ENCODE results near the gene THAP4. TPM values are rescaled to one million over a fixed set of nuclear protein-coding genes. Genes with fewer than 3 reads are reported as not detected.

THAP4 gene
- polyA plus RNA-seq, 1 of the 3 experiments (the other 2 are of a cell fraction): 64.7 TPM

DNA sequence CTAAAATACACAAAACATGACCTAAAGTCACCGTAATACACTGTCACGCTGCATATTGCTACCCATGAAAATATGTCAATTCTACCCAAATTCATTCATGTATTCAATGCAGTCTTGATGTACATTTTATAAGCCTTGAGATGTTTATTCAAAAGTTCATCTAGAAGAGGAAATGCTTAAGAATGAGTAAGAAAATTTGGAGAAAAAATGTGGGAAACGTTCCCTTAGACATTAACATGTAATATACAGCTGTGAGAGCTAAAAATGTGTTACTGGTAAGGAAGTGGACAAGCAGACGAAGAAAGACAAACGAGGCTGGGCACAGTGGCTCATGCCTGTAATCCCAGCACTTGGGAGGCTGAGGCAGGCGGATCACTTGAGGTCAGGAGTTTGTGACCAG lies 37.3 kb downstream of the THAP4 start:
- Histone ChIP-seq H3K9me3 (no peaks in the 10 kb centered on the region), H3K9me2 (no peaks in the 10 kb centered on the region), H3F3A (replicated peaks; ENCODE audit: insufficient read depth) (no peaks in the 10 kb centered on the region), H3K27me3 (ENCODE audit: insufficient read depth) (no peaks in the 10 kb centered on the region), H3K79me2 (ENCODE audit: insufficient read depth) (no peaks in the 10 kb centered on the region; the same call in none of the 2 replicates), H2AFZ (ENCODE audit: low read depth) (no peak overlapping the region), H3K9ac (no peak overlapping the region), H3K4me1 (ENCODE audit: control insufficient read depth in 1 of 2, insufficient read depth in 2 of 2, low read depth in 1 of 2, low read length in 1 of 2) (no peaks in the 10 kb centered on the region), H3K4me2 (no peak overlapping the region), H3K27ac (ENCODE audit: low read depth in 2 of 2, low read length in 1 of 2) (no peak overlapping the region), H3K4me3 (ENCODE audit: low read depth in 2 of 2, low read length in 1 of 2) (no peak overlapping the region), H3K36me3 (replicated peaks in 1 of 2; ENCODE audit: control insufficient read depth in 1 of 2, insufficient read depth in 2 of 2, low read length in 1 of 2) (peaks cover 19 to 34% of the 10 kb centered on the region in 2 experiments), H4K20me1 (ENCODE audit: insufficient read depth) (no peaks in the 10 kb centered on the region)
- TF ChIP-seq, protein P1, sequence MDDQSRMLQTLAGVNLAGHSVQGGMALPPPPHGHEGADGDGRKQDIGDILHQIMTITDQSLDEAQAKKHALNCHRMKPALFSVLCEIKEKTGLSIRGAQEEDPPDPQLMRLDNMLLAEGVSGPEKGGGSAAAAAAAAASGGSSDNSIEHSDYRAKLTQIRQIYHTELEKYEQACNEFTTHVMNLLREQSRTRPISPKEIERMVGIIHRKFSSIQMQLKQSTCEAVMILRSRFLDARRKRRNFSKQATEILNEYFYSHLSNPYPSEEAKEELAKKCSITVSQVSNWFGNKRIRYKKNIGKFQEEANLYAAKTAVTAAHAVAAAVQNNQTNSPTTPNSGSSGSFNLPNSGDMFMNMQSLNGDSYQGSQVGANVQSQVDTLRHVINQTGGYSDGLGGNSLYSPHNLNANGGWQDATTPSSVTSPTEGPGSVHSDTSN (IDR thresholded peaks at IDR 0.05): no peak
- TF ChIP-seq RXRA (IDR thresholded peaks at IDR 0.05; ENCODE audit: borderline replicate concordance, low read depth) (no peak), FOXJ3 (CRISPR knock-in tag; IDR thresholded peaks at IDR 0.05) (no peak), POLR2AphosphoS5 (IDR thresholded peaks at IDR 0.05; ENCODE audit: low read depth, low read length) (no peak), ELF1 (IDR thresholded peaks at IDR 0.05) (no peak), FOXM1 (IDR thresholded peaks at IDR 0.05; ENCODE audit: low read depth) (no peak), SIN3A (IDR thresholded peaks at IDR 0.05; ENCODE audit: borderline replicate concordance, low read depth, low read length) (no peak), JUND (IDR thresholded peaks at IDR 0.05) (no peak), RFX5 (IDR thresholded peaks at IDR 0.05; ENCODE audit: low read length) (no peak), CHD2 (IDR thresholded peaks at IDR 0.05; ENCODE audit: low read length, partially characterized antibody) (no peak), NRF1 (IDR thresholded peaks at IDR 0.05; ENCODE audit: low read depth, low read length) (no peak), FOSL2 (IDR thresholded peaks at IDR 0.05; ENCODE audit: borderline replicate concordance, low read depth) (no peak), RCOR1 (IDR thresholded peaks at IDR 0.05; ENCODE audit: low read length) (no peak), RAD21 (IDR thresholded peaks at IDR 0.05; ENCODE audit: low read length) (no peak)
- TF ChIP-seq, protein P2, sequence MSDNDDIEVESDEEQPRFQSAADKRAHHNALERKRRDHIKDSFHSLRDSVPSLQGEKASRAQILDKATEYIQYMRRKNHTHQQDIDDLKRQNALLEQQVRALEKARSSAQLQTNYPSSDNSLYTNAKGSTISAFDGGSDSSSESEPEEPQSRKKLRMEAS (IDR thresholded peaks at IDR 0.05; ENCODE audit: low read depth): no peak
- TF ChIP-seq, protein P3, sequence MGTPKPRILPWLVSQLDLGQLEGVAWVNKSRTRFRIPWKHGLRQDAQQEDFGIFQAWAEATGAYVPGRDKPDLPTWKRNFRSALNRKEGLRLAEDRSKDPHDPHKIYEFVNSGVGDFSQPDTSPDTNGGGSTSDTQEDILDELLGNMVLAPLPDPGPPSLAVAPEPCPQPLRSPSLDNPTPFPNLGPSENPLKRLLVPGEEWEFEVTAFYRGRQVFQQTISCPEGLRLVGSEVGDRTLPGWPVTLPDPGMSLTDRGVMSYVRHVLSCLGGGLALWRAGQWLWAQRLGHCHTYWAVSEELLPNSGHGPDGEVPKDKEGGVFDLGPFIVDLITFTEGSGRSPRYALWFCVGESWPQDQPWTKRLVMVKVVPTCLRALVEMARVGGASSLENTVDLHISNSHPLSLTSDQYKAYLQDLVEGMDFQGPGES (IDR thresholded peaks at IDR 0.05; ENCODE audit: low read depth, low read length): no peak
- TF ChIP-seq, protein P4, sequence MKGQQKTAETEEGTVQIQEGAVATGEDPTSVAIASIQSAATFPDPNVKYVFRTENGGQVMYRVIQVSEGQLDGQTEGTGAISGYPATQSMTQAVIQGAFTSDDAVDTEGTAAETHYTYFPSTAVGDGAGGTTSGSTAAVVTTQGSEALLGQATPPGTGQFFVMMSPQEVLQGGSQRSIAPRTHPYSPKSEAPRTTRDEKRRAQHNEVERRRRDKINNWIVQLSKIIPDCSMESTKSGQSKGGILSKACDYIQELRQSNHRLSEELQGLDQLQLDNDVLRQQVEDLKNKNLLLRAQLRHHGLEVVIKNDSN (IDR thresholded peaks at IDR 0.05; ENCODE audit: borderline replicate concordance, low read depth): no peak
- TF ChIP-seq, protein P5, sequence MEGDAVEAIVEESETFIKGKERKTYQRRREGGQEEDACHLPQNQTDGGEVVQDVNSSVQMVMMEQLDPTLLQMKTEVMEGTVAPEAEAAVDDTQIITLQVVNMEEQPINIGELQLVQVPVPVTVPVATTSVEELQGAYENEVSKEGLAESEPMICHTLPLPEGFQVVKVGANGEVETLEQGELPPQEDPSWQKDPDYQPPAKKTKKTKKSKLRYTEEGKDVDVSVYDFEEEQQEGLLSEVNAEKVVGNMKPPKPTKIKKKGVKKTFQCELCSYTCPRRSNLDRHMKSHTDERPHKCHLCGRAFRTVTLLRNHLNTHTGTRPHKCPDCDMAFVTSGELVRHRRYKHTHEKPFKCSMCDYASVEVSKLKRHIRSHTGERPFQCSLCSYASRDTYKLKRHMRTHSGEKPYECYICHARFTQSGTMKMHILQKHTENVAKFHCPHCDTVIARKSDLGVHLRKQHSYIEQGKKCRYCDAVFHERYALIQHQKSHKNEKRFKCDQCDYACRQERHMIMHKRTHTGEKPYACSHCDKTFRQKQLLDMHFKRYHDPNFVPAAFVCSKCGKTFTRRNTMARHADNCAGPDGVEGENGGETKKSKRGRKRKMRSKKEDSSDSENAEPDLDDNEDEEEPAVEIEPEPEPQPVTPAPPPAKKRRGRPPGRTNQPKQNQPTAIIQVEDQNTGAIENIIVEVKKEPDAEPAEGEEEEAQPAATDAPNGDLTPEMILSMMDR (IDR thresholded peaks at IDR 0.05): no peak
- TF ChIP-seq, protein P6, sequence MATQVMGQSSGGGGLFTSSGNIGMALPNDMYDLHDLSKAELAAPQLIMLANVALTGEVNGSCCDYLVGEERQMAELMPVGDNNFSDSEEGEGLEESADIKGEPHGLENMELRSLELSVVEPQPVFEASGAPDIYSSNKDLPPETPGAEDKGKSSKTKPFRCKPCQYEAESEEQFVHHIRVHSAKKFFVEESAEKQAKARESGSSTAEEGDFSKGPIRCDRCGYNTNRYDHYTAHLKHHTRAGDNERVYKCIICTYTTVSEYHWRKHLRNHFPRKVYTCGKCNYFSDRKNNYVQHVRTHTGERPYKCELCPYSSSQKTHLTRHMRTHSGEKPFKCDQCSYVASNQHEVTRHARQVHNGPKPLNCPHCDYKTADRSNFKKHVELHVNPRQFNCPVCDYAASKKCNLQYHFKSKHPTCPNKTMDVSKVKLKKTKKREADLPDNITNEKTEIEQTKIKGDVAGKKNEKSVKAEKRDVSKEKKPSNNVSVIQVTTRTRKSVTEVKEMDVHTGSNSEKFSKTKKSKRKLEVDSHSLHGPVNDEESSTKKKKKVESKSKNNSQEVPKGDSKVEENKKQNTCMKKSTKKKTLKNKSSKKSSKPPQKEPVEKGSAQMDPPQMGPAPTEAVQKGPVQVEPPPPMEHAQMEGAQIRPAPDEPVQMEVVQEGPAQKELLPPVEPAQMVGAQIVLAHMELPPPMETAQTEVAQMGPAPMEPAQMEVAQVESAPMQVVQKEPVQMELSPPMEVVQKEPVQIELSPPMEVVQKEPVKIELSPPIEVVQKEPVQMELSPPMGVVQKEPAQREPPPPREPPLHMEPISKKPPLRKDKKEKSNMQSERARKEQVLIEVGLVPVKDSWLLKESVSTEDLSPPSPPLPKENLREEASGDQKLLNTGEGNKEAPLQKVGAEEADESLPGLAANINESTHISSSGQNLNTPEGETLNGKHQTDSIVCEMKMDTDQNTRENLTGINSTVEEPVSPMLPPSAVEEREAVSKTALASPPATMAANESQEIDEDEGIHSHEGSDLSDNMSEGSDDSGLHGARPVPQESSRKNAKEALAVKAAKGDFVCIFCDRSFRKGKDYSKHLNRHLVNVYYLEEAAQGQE (IDR thresholded peaks at IDR 0.05; ENCODE audit: low read depth, low read length): no peak
- CTCF ChIA-PET: interaction anchor here (0.7 to 2.8 kb wide), 7 partner anchors 9 to 272 kb away, joined by 3 to 10 read pairs (median 3); no protein-coding TSS in a partner anchor
- POLR2A ChIA-PET: no interaction called here
- no peak for DNase-seq
- whole genome bisulfite sequencing (ENCODE audit: low lambda C conversion rate): 90% methylated on average over 6 of the region's 6 CpGs
